HCT116 (cell line): ENCODE measurements around the gene ZNF382. TPM values are rescaled to one million over a fixed set of nuclear protein-coding genes. Genes with fewer than 3 reads are reported as not detected.

Experiments used
- ATAC-seq: fragments of 200-7000 bp; cut with Tn5 transposase; 2 replicates; pipeline ENCODE4 v1.9.1; 2020; ENCODE audit warnings: mild to moderate bottlenecking, moderate library complexity
- BruUV-seq: library from RNA; stranded (reverse); fragments of 400-500 nt; replicated peaks from 2 replicates; lab custom pipeline; 2021; lab: Mats Ljungman, UMichigan
- CTCF ChIA-PET: fragments of 300-600 bp; sonication (Branson Sonifier 250); formaldehyde crosslinking; loops from one replicate; lab custom pipeline; 2021; ENCODE audit warnings: antibody characterized with exemption; lab: Charles Lee
- POLR2A ChIA-PET: fragments of 300-600, 350-600 bp; sonication (Branson Sonifier 250); formaldehyde crosslinking; loops from one replicate; lab custom pipeline; 2021; ENCODE audit warnings: antibody characterized with exemption; lab: Charles Lee
- RAD21 ChIA-PET, 2 experiments: fragments of 300-600 bp; sonication (Branson Sonifier 250); formaldehyde crosslinking; loops; one replicate each; lab custom pipeline; 2023; ENCODE audit warnings: low total read pairs in 2 of 2; ENCODE audit not compliant: uncharacterized antibody in 2 of 2, unreplicated experiment in 2 of 2, low non-redundant PET in 1 of 2; lab: Charles Lee
- DNase-seq: peaks from one replicate; pipeline ENCODE4 v3.0.0-alpha.2; 2010; ENCODE audit warnings: low read depth, low spot score
- H2AFZ ChIP-seq: fragments of 200-600 bp; shearing (Covaris generic), sonication (generic); 2 replicates; pipeline ENCODE4 v1.6.1; 2017; ENCODE audit warnings: low read depth, mixed run types, mixed read lengths, antibody characterized with exemption, low read length; ENCODE audit not compliant: poor library complexity, severe bottlenecking
- H3K27ac ChIP-seq: 2 replicates; pipeline ENCODE4 v1.5.1; 2012; ENCODE audit warnings: low read depth, low read length
- H3K27me3 ChIP-seq: fragments of 200-600 bp; sonication (generic); 2 replicates; pipeline ENCODE4 v1.6.1; 2016; ENCODE audit warnings: mixed run types, low read length, mixed read lengths; ENCODE audit not compliant: insufficient read depth
- H3K36me3 ChIP-seq, 2 experiments: fragments of 200-500 bp in 1 of 2; fragments of 200-600 bp in 1 of 2; sonication (Bioruptor generic) in 1 of 2; sonication (generic) in 1 of 2; 2 replicates each; pipeline versions ENCODE4 v1.5.1 to v1.6.1; 2014 to 2016; ENCODE audit warnings: low read length in 2 of 2, inconsistent platforms in 1 of 2, mixed read lengths in 1 of 2, mixed run types in 1 of 2; ENCODE audit not compliant: insufficient read depth in 2 of 2, control insufficient read depth in 1 of 2
- H3K4me1 ChIP-seq, 2 experiments: fragments of 200-600 bp in 1 of 2; sonication (generic) in 1 of 2; 2 replicates each; pipeline versions ENCODE4 v1.5.1 to v1.6.1; 2012 to 2017; ENCODE audit warnings: low read length in 2 of 2, inconsistent platforms in 1 of 2, mild to moderate bottlenecking in 1 of 2, mixed read lengths in 1 of 2, mixed run types in 1 of 2, moderate library complexity in 1 of 2; ENCODE audit not compliant: insufficient read depth in 2 of 2, control insufficient read depth in 1 of 2
- H3K4me2 ChIP-seq: fragments of 200-600 bp; sonication (generic); 2 replicates; pipeline ENCODE4 v1.6.1; 2017; ENCODE audit warnings: mixed run types, low read length, mixed read lengths
- H3K4me3 ChIP-seq, 2 experiments: fragments of 200-600 bp in 1 of 2; sonication (generic) in 1 of 2; replicated peaks in 1 of 2; 2 replicates each; pipeline ENCODE4 v1.5.1; 2011 to 2016; ENCODE audit warnings: low read length in 2 of 2, control low read depth in 1 of 2, low read depth in 1 of 2, mild to moderate bottlenecking in 1 of 2, mixed read lengths in 1 of 2, mixed run types in 1 of 2
- H3K79me2 ChIP-seq: fragments of 200-600 bp; sonication (generic); 2 replicates; pipeline ENCODE4 v1.6.1; 2017; ENCODE audit warnings: mild to moderate bottlenecking, mixed run types, low read length, moderate library complexity, mixed read lengths; ENCODE audit not compliant: insufficient read depth
- H3K9ac ChIP-seq: fragments of 200-600 bp; sonication (generic); 2 replicates; pipeline ENCODE4 v1.6.1; 2016; ENCODE audit warnings: low read length, mixed read lengths
- H3K9me2 ChIP-seq: fragments of 200-600 bp; sonication (generic), shearing (Covaris generic); 2 replicates; pipeline ENCODE4 v1.6.1; 2017; ENCODE audit warnings: mixed run types, mild to moderate bottlenecking, moderate library complexity; ENCODE audit not compliant: insufficient read depth
- H3K9me3 ChIP-seq, 2 experiments: fragments of 200-500 bp in 1 of 2; fragments of 200-600 bp in 1 of 2; sonication (Bioruptor generic) in 1 of 2; sonication (generic) in 1 of 2; 2 replicates each; pipeline ENCODE4 v1.6.1; 2014 to 2017; ENCODE audit warnings: low read length in 2 of 2, mixed read lengths in 2 of 2, inconsistent platforms in 1 of 2, low read depth in 1 of 2, mild to moderate bottlenecking in 1 of 2, mixed run types in 1 of 2, moderate library complexity in 1 of 2; ENCODE audit not compliant: control insufficient read depth in 1 of 2, insufficient read depth in 1 of 2
- H4K20me1 ChIP-seq: fragments of 200-600 bp; sonication (generic), shearing (Covaris generic); 2 replicates; pipeline ENCODE4 v1.6.1; 2017; ENCODE audit warnings: mixed run types, mild to moderate bottlenecking, moderate library complexity; ENCODE audit not compliant: insufficient read depth
- EGR1 ChIP-seq: IDR thresholded peaks from 2 replicates; pipeline ENCODE4 v1.6.1; 2012; ENCODE audit warnings: low read depth
- FOSL1 ChIP-seq: IDR thresholded peaks from 2 replicates; pipeline ENCODE4 v1.6.1; 2012; ENCODE audit warnings: low read depth
- MAX ChIP-seq: IDR thresholded peaks from 2 replicates; pipeline ENCODE4 v1.6.1; 2012
- RAD21 ChIP-seq: IDR thresholded peaks from 2 replicates; pipeline ENCODE4 v1.6.1; 2012; ENCODE audit warnings: low read depth, mild to moderate bottlenecking
- ZFX ChIP-seq: fragments of 450-650 bp; IDR thresholded peaks from 2 replicates; pipeline ENCODE4 v1.6.1; 2017
- ZNF274 ChIP-seq: fragments of 200-500 bp; sonication (Bioruptor generic); IDR thresholded peaks from 2 replicates; pipeline ENCODE4 v1.6.1; 2014; ENCODE audit warnings: mild to moderate bottlenecking, low read depth, low read length, inconsistent platforms
- intact Hi-C: fragments of 100-400 bp; cut with micrococcal nuclease; formaldehyde crosslinking; loops from 2 replicates; pipeline ENCODE4 v1.10.0; 2022
- total RNA-seq: library from RNA; stranded (reverse); gene quantifications from one replicate; pipeline ENCODE4 v1.2.1, GENCODE V29; 2021; ENCODE audit not compliant: unreplicated experiment

Gene ZNF382
- total RNA-seq, 1 experiment from 2014 or later = not detected

GRCh38 chr19:36564391-36564790 lies 40.7 kb upstream of the ZNF382 start:
- Histone ChIP-seq H3K36me3 (no peaks in the 10 kb centered on the region), H3K9ac (no peak overlapping the region), H3K4me2 (no peak overlapping the region), H3K27ac (no peak overlapping the region), H2AFZ (no peak overlapping the region), H3K4me1 (no peaks in the 10 kb centered on the region), H3K27me3 (no peaks in the 10 kb centered on the region), H4K20me1 (no peaks in the 10 kb centered on the region)
- POLR2A ChIA-PET = no interaction called here
- intact Hi-C loops = no loop called here
- no peak for ATAC-seq
- no peak for TF ChIP-seq ZNF274
- TF ChIP-seq FOSL1 = no peak
- no peak for TF ChIP-seq EGR1
- no peak for TF ChIP-seq MAX
- TF ChIP-seq RAD21 = no peak
- TF ChIP-seq, all 23 proteins: peak for 0
- no TSS peak for BruUV-seq
- H3K79me2 ChIP-seq = no peaks in the 10 kb centered on the region
- H3K9me2 ChIP-seq = no peaks in the 10 kb centered on the region
- CTCF ChIA-PET = no interaction called here
- peaks cover 0 to 18% of the 10 kb centered on the region in 2 experiments; a peak in 2 of 4 replicates for H3K9me3 ChIP-seq
- no peak overlapping the region for H3K4me3 ChIP-seq
- DNase-seq = no peak
- RAD21 ChIA-PET = no interaction called here

DNA sequence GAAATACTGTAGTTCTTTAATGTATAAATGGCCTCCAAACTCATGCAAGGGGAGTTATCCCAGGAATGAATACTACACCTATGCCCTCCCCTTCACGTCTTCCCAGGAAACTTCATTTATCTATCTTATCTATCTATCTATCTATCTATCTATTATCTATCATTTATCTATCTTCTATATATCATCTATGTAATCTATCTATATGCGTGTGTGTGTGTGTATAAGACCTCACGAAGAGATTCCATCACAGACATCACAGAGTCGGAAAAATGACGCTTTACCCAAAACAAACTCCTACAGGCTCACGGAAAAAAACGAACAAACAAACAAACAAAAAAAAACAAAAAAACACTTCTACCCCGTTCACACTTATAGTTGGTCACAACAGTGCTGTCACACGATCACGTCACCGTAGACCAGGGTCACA lies 32.5 kb upstream of the ZNF382 start:
- no peak for DNase-seq
- H3K4me2 ChIP-seq = no peak overlapping the region
- H3K9ac ChIP-seq = no peak overlapping the region
- H3K9me2 ChIP-seq = no peaks in the 10 kb centered on the region
- peaks cover 15 to 17% of the 10 kb centered on the region in 2 experiments; a peak in 2 of 4 replicates for H3K9me3 ChIP-seq
- no peaks in the 10 kb centered on the region for H3K79me2 ChIP-seq
- no peaks in the 10 kb centered on the region for H4K20me1 ChIP-seq
- H3K27ac ChIP-seq = no peak overlapping the region
- ChIA-PET CTCF (no interaction called here), RAD21 (no interaction called here), POLR2A (no interaction called here)
- no peak overlapping the region for H3K4me3 ChIP-seq
- no peaks in the 10 kb centered on the region for H3K36me3 ChIP-seq
- H3K27me3 ChIP-seq = no peaks in the 10 kb centered on the region
- no peaks in the 10 kb centered on the region for H3K4me1 ChIP-seq
- no TSS peak for BruUV-seq
- TF ChIP-seq ZFX = no peak
- TF ChIP-seq MAX = no peak
- no peak for ATAC-seq
- no peak overlapping the region for H2AFZ ChIP-seq
- intact Hi-C loops = no loop called here
